HG03442 (cell line): ENCODE results near the gene ATXN7.

Experiments
- ATAC-seq: cut with Tn5 transposase; IDR thresholded peaks from one replicate; pipeline ENCODE4 v1.9.1; 2021; ENCODE audit warnings: mild to moderate bottlenecking, moderate library complexity; ENCODE audit not compliant: unreplicated experiment

ATXN7 gene

GRCh38 chr3:63960048-63960711 lies 96.5 kb downstream of the ATXN7 start:
- ATAC-seq: no peak

- ATAC-seq: peak; percentile 87
Observed at GRCh38 chr3:63961891-63962290, 98.2 kb downstream of the ATXN7 start.

- no peak for ATAC-seq
Observed at GRCh38 chr3:63963496-63963895, 99.8 kb downstream of the ATXN7 start.

- ATAC-seq: no peak
Observed at GRCh38 chr3:63964681-63965485, 101.2 kb downstream of the ATXN7 start.

- no peak for ATAC-seq
Observed at GRCh38 chr3:63966007-63966406, 102.3 kb downstream of the ATXN7 start.

GRCh38 chr3:63966871-63967270 lies 103.2 kb downstream of the ATXN7 start:
- ATAC-seq: no peak

- peak; percentile 51 for ATAC-seq
Observed at GRCh38 chr3:63967675-63968611, 104.3 kb downstream of the ATXN7 start.

GRCh38 chr3:63968612-63969350 lies 105.1 kb downstream of the ATXN7 start:
- no peak for ATAC-seq

- no peak for ATAC-seq
Observed at GRCh38 chr3:63969876-63970275, 106.2 kb downstream of the ATXN7 start.

GRCh38 chr3:63970631-63971475 lies 107.2 kb downstream of the ATXN7 start:
- no peak for ATAC-seq

GRCh38 chr3:63972196-63972595 lies 108.5 kb downstream of the ATXN7 start:
- ATAC-seq: no peak

GRCh38 chr3:63972987-63973386 lies 109.3 kb downstream of the ATXN7 start:
- no peak for ATAC-seq

GRCh38 chr3:63973406-63973805 lies 109.7 kb downstream of the ATXN7 start:
- no peak for ATAC-seq

- ATAC-seq: no peak
Observed at GRCh38 chr3:63974451-63974850, 110.8 kb downstream of the ATXN7 start.

- ATAC-seq: no peak
Observed at GRCh38 chr3:63975723-63976122, 112.1 kb downstream of the ATXN7 start.

- no peak for ATAC-seq
Observed at GRCh38 chr3:63976161-63976871, 112.6 kb downstream of the ATXN7 start.

GRCh38 chr3:63976872-63977200 lies 113.2 kb downstream of the ATXN7 start:
- ATAC-seq: no peak

GRCh38 chr3:63977893-63978292 lies 114.2 kb downstream of the ATXN7 start:
- ATAC-seq: no peak
